Measurements from ENCODE around the gene FABP3. TPM values are rescaled to one million over a fixed set of nuclear protein-coding genes. Genes with fewer than 3 reads are reported as not detected.

The FABP3 gene
- under 1 TPM in 1 of 6 donors, not detected in 5; 0.55 TPM for polyA plus RNA-seq (ENCODE audit: low read depth in 6 of 6)

DNA sequence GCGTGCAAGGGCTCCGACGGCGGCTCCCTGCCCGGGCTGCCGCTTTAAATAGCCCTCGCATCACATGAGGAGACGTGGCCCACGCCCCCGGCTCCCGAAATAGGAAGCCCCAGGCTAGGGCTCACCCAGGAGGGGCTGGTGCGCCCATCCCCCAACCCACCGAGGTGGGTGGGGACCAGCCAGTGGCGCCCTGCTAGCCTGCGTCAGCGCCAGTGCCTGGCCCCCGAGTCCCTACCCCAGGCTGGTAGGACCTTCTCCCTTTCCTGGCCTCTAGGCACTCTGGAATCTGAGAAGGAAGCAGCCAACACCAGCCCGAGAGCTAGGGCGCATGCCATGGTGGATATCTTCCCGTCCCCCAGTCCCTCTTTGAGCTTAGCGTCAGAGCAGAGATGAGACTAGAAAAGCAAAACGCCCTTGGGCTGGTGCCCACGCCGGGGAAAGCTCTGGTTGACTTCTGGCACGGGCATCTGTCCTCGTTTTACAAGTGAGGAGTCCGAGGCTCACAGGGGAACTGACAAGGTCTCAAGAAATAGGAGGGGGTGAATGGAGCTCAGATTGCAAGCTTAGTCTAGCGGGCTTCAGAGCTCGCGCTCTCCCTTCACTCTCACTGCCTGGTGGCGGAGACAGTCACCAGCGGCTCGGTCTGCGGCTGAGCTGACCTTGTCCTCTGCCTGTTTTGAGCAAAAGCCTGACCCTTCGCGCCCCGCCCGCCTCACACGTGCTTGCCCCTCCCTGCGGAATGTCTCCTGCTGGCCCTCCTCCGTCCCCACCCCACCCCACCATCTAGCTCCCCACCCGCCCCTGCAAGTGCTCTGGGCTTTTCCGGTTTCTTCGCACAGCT is at the start of gene FABP3:
Gene FABP3, minus strand, starts transcription at position 21 of the 841 bp plus-strand sequence. CDS start 62 bp downstream, outside the sequence.
- peak; percentile 64 to 73 for ATAC-seq (ENCODE audit: low read depth in 2 of 2)
- peak within 1 kb of the TSS; percentile 59 to 97 (median 88) for H3K4me3 Mint-ChIP-seq
- H3K9me3 Mint-ChIP-seq = no peaks in the 10 kb centered on the region
- peaks cover 13 to 23% (median 19%) of the 10 kb centered on the region in 3 donors for H3K4me1 Mint-ChIP-seq
- H3K27me3 Mint-ChIP-seq = peaks cover 0 to 15% (median 0%) of the 10 kb centered on the region in 3 donors
- H3K27ac Mint-ChIP-seq = peak within 1 kb of the TSS in 4 of 6 donors; percentile 22 to 86 (median 72)
- no peak for DNase-seq
- no peaks in the 10 kb centered on the region for H3K36me3 Mint-ChIP-seq

DNA sequence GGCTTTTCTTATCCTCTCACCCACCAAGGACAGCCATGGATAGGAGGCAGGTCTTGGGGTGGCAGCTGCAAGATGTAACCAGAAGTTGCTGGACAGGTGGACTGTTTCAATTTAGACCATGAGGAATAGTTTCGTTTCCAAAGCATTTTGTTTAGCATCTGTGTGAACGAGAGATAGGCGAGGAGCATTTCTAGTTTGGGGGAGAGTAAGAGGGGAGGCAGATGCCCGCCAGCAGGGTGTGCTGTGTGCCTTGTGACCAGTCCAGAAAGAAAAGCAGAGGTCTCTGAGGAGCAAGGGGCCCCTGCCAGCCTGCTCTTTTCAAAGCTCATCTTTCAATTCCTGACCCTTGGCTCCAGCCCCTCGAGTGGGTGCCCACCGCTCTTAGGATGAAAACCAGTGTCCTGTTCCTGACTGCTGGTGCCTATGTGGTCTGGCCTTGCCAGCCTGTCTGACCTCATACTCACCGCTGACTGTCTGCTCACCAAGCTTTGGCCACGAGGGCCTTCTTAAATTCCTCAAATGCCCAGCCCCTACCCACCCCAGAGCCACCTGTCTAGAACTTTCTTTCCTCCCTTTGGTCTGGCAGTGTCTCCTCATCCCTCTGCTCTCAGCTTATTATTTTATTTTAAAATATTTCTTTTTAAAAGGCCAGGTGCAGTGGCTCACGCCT is 48.6 kb upstream of the FABP3 start:
- no peaks in the 10 kb centered on the region for H3K9me3 Mint-ChIP-seq
- H3K4me1 Mint-ChIP-seq = peaks cover 21 to 29% (median 26%) of the 10 kb centered on the region in 3 donors
- H3K27ac Mint-ChIP-seq = peak overlapping the region in 2 of 6 donors; percentile 50 to 74
- no peak overlapping the region for H3K4me3 Mint-ChIP-seq
- H3K36me3 Mint-ChIP-seq = no peaks in the 10 kb centered on the region
- H3K27me3 Mint-ChIP-seq = peaks cover 8 to 13% (median 13%) of the 10 kb centered on the region in 3 donors
- DNase-seq = no peak
- ATAC-seq (ENCODE audit: low read depth in 2 of 2) = no peak

DNA sequence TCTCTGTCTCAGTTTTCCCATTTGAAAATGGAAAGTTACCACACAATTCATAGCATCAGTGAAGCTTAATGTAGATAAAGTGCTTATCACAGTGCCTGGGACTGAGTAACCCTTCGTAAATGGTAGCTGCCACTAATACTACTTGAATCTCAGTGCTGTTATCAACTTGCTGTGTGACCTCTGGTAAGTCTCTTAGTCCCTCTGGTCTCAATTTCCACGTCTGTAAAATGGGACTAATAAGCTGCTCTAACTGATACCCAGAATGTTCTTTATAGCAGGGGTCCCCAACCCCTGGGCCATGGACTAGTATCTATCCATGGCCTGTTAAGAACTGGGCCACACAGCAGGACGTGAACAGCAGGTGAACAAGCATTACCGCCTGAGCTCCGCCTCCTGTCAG is 47.8 kb upstream of the FABP3 start:
- ATAC-seq (ENCODE audit: low read depth in 2 of 2) = no peak
- Mint-ChIP-seq H3K36me3 (no peaks in the 10 kb centered on the region), H3K4me3 (no peak overlapping the region), H3K27ac (no peak overlapping the region), H3K9me3 (no peaks in the 10 kb centered on the region), H3K27me3 (peaks cover 8 to 20% (median 13%) of the 10 kb centered on the region in 3 donors), H3K4me1 (peaks cover 20 to 29% (median 26%) of the 10 kb centered on the region in 3 donors)
- no peak for DNase-seq

DNA sequence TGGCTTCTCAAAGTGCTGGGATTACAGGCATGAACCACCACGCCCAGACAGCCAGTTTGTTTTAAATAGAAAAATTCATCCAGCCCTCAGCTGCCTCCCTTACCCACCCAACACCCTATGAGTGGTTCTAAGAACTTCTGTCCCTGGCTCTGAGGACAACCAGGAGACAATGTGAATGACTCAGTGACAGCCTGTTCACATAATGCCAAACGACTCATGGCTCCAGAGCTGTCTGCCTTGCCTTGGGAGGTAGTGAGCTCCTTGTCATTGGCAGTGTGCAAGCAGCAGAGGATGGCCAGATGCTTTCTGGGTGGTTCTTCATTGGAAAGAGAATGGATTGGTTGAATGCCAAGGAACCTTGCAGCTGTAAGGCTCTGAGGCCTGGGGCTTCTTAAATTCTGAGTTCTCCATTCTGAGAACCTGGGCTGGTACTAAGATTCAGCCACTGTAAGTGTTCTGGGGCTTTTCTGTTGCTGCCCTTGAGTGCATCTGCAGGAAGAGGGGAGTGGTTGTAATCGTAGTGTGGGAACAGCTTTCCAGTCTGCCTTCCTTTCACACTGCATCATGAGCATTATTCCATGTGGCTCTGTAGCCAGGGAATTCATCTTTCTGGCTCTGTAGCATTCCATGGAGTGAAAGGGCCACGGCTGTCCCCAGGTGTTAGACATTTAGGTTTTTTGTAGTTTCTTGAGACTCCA is 45.9 kb upstream of the FABP3 start:
- H3K4me3 Mint-ChIP-seq = no peak overlapping the region
- peaks cover 22 to 37% (median 25%) of the 10 kb centered on the region in 3 donors for H3K27me3 Mint-ChIP-seq
- no peak for DNase-seq
- no peak for ATAC-seq (ENCODE audit: low read depth in 2 of 2)
- no peak overlapping the region for H3K27ac Mint-ChIP-seq
- peaks cover 0 to 3% of the 10 kb centered on the region in 2 donors for H3K36me3 Mint-ChIP-seq
- H3K9me3 Mint-ChIP-seq = no peaks in the 10 kb centered on the region
- H3K4me1 Mint-ChIP-seq = peaks cover 14 to 19% (median 19%) of the 10 kb centered on the region in 3 donors

- peaks cover 31 to 47% (median 33%) of the 10 kb centered on the region in 3 donors for H3K27me3 Mint-ChIP-seq
- no peak overlapping the region for H3K27ac Mint-ChIP-seq
- H3K9me3 Mint-ChIP-seq = no peaks in the 10 kb centered on the region
- no peak overlapping the region for H3K4me3 Mint-ChIP-seq
- H3K36me3 Mint-ChIP-seq = peaks cover 0 to 8% of the 10 kb centered on the region in 2 donors
- H3K4me1 Mint-ChIP-seq = peaks cover 9 to 13% (median 12%) of the 10 kb centered on the region in 3 donors
- no peak for ATAC-seq (ENCODE audit: low read depth in 2 of 2)
- no peak for DNase-seq
Measured at GRCh38 chr1:31417148-31417547, 44.3 kb upstream of the FABP3 start.

DNA sequence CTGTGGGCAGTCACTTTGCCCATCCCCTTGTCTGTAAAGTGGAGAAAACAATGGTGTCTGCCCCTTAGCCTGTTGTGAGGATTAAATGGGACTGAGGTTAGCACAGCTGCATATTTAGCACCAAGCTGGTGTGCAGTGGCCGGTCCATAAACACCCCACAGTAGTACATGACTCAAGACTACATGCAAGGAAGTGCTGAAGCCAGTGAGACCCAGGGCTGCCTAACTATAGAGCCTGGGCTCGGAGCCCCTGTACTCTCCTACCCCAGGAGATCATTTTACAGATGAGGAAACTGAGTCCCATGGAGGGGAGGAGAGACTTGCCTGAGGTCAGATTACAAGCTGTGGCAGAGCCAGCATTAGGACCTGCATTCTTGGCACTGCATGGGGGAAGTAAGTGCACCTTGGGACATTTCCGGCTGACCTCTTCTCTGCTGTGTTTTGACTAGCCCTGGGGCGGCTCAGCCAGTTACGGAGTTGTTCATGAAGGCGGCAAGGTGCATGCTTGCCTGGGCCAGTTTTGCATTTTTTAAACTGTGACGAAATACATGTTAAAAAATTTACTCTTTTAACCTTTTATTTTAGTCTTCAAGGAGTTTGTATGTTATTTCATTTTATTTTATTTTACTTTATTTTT is 43.3 kb upstream of the FABP3 start:
- no peak for ATAC-seq (ENCODE audit: low read depth in 2 of 2)
- Mint-ChIP-seq H3K27me3 (peaks cover 36 to 57% (median 40%) of the 10 kb centered on the region in 3 donors), H3K27ac (no peak overlapping the region), H3K4me1 (peaks cover 10 to 15% (median 13%) of the 10 kb centered on the region in 3 donors), H3K4me3 (peak overlapping the region in 1 of 8 donors; percentile 31), H3K36me3 (peaks cover 0 to 8% of the 10 kb centered on the region in 2 donors), H3K9me3 (no peaks in the 10 kb centered on the region)
- DNase-seq = no peak

- Mint-ChIP-seq H3K4me1 (peaks cover 10 to 15% (median 13%) of the 10 kb centered on the region in 3 donors), H3K36me3 (peaks cover 0 to 8% of the 10 kb centered on the region in 2 donors), H3K27me3 (peaks cover 41 to 62% (median 46%) of the 10 kb centered on the region in 3 donors), H3K27ac (no peak overlapping the region), H3K4me3 (peak overlapping the region in 2 of 8 donors; percentile 1 to 31), H3K9me3 (no peaks in the 10 kb centered on the region)
- DNase-seq = no peak
- no peak for ATAC-seq (ENCODE audit: low read depth in 2 of 2)
Measured at GRCh38 chr1:31415658-31416057, 42.8 kb upstream of the FABP3 start.

DNA sequence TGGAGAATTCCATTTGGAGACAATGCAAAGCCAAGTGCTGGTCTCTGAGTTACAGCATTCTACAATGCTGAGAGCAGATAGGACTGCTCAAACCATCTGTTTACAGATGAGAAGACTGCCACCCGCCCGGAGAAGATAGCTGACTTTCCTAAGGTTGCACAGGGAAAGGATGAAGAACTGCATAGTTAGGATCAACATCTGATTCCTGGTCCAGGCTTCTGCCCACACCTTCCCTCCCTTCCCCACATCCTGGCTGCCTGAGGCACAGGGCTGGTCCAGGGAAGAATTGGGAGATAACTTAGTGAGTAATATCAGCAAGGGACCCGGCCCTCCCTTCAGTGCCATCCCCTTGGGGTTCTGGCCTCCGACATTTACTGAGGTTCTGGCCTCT is 42.1 kb upstream of the FABP3 start:
- peak overlapping the region in 3 of 8 donors; percentile 16 to 77 (median 31) for H3K4me3 Mint-ChIP-seq
- H3K27ac Mint-ChIP-seq = no peak overlapping the region
- peaks cover 10 to 15% (median 13%) of the 10 kb centered on the region in 3 donors for H3K4me1 Mint-ChIP-seq
- ATAC-seq (ENCODE audit: low read depth in 2 of 2) (no peak), DNase-seq (no peak)
- H3K9me3 Mint-ChIP-seq = no peaks in the 10 kb centered on the region
- H3K27me3 Mint-ChIP-seq = peaks cover 44 to 69% (median 51%) of the 10 kb centered on the region in 3 donors
- H3K36me3 Mint-ChIP-seq = peaks cover 0 to 8% of the 10 kb centered on the region in 2 donors

- peak overlapping the region; percentile 85 to 97 (median 94) for H3K4me3 Mint-ChIP-seq
- no peaks in the 10 kb centered on the region for H3K9me3 Mint-ChIP-seq
- peaks cover 50 to 84% (median 65%) of the 10 kb centered on the region in 3 donors for H3K27me3 Mint-ChIP-seq
- peak; percentile 38 to 45 for ATAC-seq (ENCODE audit: low read depth in 2 of 2)
- H3K36me3 Mint-ChIP-seq = peaks cover 0 to 8% of the 10 kb centered on the region in 2 donors
- DNase-seq = no peak
- peaks cover 10 to 15% (median 13%) of the 10 kb centered on the region in 3 donors for H3K4me1 Mint-ChIP-seq
- peak overlapping the region in 5 of 6 donors; percentile 32 to 95 (median 75) for H3K27ac Mint-ChIP-seq
Measured at GRCh38 chr1:31413405-31414001, 40.6 kb upstream of the FABP3 start.

DNA sequence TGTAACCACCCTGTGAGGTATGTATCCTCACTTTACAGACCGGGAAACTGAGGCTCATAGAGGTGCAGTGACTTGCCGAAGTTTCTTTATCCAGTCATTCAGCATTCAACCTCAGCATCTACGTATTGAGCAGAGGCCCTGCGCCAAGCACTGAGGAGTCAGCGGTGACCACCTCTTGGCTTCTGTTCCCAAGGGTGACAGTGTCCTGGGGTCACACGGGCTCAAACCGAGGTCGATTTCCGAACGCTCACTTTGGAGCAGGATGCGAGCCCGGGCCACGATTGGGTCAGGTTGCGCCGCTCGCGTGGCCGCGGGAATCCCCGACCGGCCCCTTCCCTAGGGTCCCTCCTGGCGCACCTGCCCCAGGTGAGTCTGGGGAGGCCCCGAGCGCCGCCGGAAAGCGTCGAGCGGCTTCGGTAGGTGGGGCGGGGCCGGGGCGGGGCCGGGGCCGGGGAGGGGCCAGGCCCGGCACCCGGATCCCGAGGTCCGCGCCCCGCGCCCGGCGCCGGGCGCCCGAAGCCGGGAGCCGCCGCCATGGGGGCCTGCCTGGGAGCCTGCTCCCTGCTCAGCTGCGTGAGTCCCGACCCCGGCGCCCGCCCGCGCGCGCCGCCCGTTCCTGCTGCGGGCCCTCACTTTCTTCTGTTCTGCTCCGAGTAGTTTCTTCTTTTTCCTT is 40.0 kb upstream of the FABP3 start, which contains the start of gene SERINC2:
Gene SERINC2, plus strand, starts transcription at position 482 of the 673 bp plus-strand sequence. Its CDS starts 53 bp downstream, at position 535.
- peaks cover 0 to 8% of the 10 kb centered on the region in 2 donors for H3K36me3 Mint-ChIP-seq
- DNase-seq (no peak), ATAC-seq (ENCODE audit: low read depth in 2 of 2) (peak; percentile 63 to 68)
- H3K4me3 Mint-ChIP-seq = peak within 1 kb of the TSS; percentile 85 to 97 (median 94)
- H3K27me3 Mint-ChIP-seq = peaks cover 50 to 87% (median 70%) of the 10 kb centered on the region in 3 donors
- H3K4me1 Mint-ChIP-seq = peaks cover 10 to 15% (median 13%) of the 10 kb centered on the region in 3 donors
- peak within 1 kb of the TSS in 5 of 6 donors; percentile 32 to 95 (median 75) for H3K27ac Mint-ChIP-seq
- no peaks in the 10 kb centered on the region for H3K9me3 Mint-ChIP-seq

DNA sequence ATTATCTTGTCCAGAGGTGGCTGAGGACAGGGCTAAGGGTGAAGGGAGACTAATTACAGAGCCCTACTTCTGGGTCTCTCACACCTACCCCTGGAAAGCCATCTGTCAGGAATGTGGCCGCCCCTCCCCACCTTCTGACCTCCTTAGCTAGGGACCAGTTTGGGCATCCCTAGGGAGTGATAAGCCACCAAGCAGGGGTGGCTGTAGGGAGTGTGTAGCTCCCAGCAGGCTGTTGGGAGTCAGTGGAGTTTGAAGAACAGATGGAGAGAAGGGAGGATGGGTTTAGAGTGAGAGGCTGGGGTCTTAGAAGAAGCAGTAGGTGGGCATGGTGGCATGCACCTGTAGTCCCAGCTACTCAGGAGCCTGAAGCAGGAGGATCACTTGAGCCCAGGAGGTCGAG is 39.3 kb upstream of the FABP3 start:
- peak overlapping the region; percentile 72 to 93 (median 83) for H3K4me3 Mint-ChIP-seq
- peaks cover 45 to 80% (median 66%) of the 10 kb centered on the region in 3 donors for H3K27me3 Mint-ChIP-seq
- H3K27ac Mint-ChIP-seq = peak overlapping the region in 1 of 6 donors; percentile 71
- DNase-seq (no peak), ATAC-seq (ENCODE audit: low read depth in 2 of 2) (no peak)
- peaks cover 0 to 8% of the 10 kb centered on the region in 2 donors for H3K36me3 Mint-ChIP-seq
- peaks cover 10 to 15% (median 13%) of the 10 kb centered on the region in 3 donors for H3K4me1 Mint-ChIP-seq
- no peaks in the 10 kb centered on the region for H3K9me3 Mint-ChIP-seq
